ENCODE results near the gene PJA2.

Gene PJA2

DNA sequence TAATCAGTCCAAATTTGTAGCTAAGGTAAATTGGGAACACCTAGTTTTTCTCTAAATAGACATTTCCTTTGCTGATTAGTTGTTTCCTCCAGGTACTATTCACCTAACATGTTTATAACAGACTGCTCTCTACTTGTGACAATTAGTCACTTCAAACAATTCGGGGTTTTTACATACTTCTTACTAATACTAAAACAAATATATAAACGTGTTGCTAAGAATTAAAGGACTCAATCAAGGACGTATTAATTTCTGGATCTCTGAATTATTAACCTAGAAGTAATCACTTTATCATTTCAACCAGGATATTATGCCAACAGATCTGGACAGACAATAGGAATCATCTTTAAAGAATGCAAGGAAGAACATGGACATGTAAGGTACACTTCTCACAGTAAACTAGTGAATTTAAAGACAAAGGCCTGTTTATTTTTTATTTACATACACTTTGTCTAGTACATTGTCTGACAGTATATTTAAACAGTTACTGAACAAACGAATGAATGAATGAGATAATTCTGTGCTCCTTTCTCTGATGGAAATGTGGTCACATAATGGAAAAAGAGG lies 22.3 kb downstream of the PJA2 start:
- H4K20me1 ChIP-seq (ENCODE audit: insufficient read depth, low read length) = peaks cover 9% of the 10 kb centered on the region
- DNase-seq (no peak), ATAC-seq (ENCODE audit: insufficient read depth, low read depth) (no peak)
- TF ChIP-seq EZH2 (IDR thresholded peaks at IDR 0.05; ENCODE audit: borderline replicate concordance, low read depth, low read length, severe bottlenecking) = no peak
- TF ChIP-seq, protein P1, sequence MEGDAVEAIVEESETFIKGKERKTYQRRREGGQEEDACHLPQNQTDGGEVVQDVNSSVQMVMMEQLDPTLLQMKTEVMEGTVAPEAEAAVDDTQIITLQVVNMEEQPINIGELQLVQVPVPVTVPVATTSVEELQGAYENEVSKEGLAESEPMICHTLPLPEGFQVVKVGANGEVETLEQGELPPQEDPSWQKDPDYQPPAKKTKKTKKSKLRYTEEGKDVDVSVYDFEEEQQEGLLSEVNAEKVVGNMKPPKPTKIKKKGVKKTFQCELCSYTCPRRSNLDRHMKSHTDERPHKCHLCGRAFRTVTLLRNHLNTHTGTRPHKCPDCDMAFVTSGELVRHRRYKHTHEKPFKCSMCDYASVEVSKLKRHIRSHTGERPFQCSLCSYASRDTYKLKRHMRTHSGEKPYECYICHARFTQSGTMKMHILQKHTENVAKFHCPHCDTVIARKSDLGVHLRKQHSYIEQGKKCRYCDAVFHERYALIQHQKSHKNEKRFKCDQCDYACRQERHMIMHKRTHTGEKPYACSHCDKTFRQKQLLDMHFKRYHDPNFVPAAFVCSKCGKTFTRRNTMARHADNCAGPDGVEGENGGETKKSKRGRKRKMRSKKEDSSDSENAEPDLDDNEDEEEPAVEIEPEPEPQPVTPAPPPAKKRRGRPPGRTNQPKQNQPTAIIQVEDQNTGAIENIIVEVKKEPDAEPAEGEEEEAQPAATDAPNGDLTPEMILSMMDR (IDR thresholded peaks at IDR 0.05; ENCODE audit: borderline replicate concordance, extremely low read depth, low read length, poor library complexity, severe bottlenecking) = no peak
- no peak overlapping the region for H3K9ac ChIP-seq (ENCODE audit: low read depth, low read length)
- H2AFZ ChIP-seq (ENCODE audit: low read depth, low read length) = no peak overlapping the region
- no peak overlapping the region for H3K4me3 ChIP-seq (ENCODE audit: low read depth in 1 of 2, low read length in 2 of 2)
- H3K79me2 ChIP-seq (ENCODE audit: insufficient read depth, low read length) = peaks cover 96% of the 10 kb centered on the region
- H3K4me2 ChIP-seq (ENCODE audit: insufficient read depth, low read length) = no peak overlapping the region
- H3K4me1 ChIP-seq (ENCODE audit: insufficient read depth, low read length) = no peaks in the 10 kb centered on the region
- H3K27ac ChIP-seq (ENCODE audit: low read length) = no peak overlapping the region
- peaks cover 6% of the 10 kb centered on the region for H3K9me3 ChIP-seq (ENCODE audit: insufficient read depth, low read length, severe bottlenecking)
- H3K27me3 ChIP-seq (ENCODE audit: insufficient read depth, low read length, poor library complexity) = no peaks in the 10 kb centered on the region
- peaks cover 18% of the 10 kb centered on the region for H3K36me3 ChIP-seq (ENCODE audit: insufficient read depth, low read length)

DNA sequence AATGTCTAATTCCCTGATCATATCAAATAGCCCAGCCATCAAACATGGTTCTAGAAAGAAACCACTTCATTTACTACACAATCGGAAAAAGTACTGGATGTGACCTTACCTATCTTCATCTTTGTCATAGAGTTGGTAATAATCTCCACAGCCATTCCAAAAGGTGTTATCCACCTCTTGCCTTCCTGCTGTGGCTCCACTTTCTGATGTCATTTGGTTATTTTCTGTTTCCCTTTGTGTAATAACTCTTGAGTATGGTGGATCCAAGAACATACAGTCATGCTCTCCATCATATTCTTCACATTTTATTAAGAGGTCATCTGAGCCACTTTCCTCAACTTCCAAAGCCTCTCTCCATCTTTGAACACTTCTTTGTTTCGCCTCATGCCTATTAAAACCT lies 31.7 kb downstream of the PJA2 start:
- ATAC-seq (ENCODE audit: insufficient read depth, low read depth) = no peak
- Histone ChIP-seq H3K36me3 (ENCODE audit: insufficient read depth, low read length) (peaks cover 68% of the 10 kb centered on the region), H2AFZ (ENCODE audit: low read depth, low read length) (no peak overlapping the region), H3K4me3 (ENCODE audit: low read depth in 1 of 2, low read length in 2 of 2) (no peak overlapping the region), H4K20me1 (ENCODE audit: insufficient read depth, low read length) (no peaks in the 10 kb centered on the region), H3K27me3 (ENCODE audit: insufficient read depth, low read length, poor library complexity) (no peaks in the 10 kb centered on the region), H3K9ac (ENCODE audit: low read depth, low read length) (no peak overlapping the region), H3K9me3 (ENCODE audit: insufficient read depth, low read length, severe bottlenecking) (no peaks in the 10 kb centered on the region), H3K4me2 (ENCODE audit: insufficient read depth, low read length) (no peak overlapping the region), H3K79me2 (ENCODE audit: insufficient read depth, low read length) (peaks cover 29% of the 10 kb centered on the region), H3K27ac (ENCODE audit: low read length) (no peak overlapping the region), H3K4me1 (ENCODE audit: insufficient read depth, low read length) (no peaks in the 10 kb centered on the region)
- DNase-seq = no peak
- TF ChIP-seq, protein P1 (IDR thresholded peaks at IDR 0.05; ENCODE audit: borderline replicate concordance, extremely low read depth, low read length, poor library complexity, severe bottlenecking) = no peak
- TF ChIP-seq EZH2 (IDR thresholded peaks at IDR 0.05; ENCODE audit: borderline replicate concordance, low read depth, low read length, severe bottlenecking) = no peak

DNA sequence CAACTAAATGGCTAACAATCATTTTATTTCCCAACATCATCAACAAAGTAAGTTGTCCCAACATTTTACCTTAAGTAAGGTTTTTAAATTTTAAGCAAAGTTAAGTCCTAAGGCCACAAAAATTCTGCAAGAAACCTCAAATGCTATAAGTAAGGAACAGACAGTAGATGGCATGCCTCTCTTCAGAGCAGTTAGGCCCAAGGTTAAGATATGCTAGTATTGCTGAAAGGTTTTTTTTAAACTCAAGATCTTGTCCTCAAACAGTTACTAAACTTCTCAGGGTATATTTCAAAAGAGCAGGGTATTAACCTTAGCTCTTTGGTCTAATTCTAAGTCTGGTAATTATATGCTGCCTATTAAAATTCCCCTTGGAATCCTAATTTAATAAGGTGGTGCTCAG lies 35.1 kb downstream of the PJA2 start:
- TF ChIP-seq, protein P1 (IDR thresholded peaks at IDR 0.05; ENCODE audit: borderline replicate concordance, extremely low read depth, low read length, poor library complexity, severe bottlenecking) = peak; percentile 4
- no peak for TF ChIP-seq EZH2 (IDR thresholded peaks at IDR 0.05; ENCODE audit: borderline replicate concordance, low read depth, low read length, severe bottlenecking)
- Histone ChIP-seq H3K4me3 (ENCODE audit: low read depth in 1 of 2, low read length in 2 of 2) (no peak overlapping the region), H3K9ac (ENCODE audit: low read depth, low read length) (no peak overlapping the region), H3K79me2 (ENCODE audit: insufficient read depth, low read length) (peaks cover 36% of the 10 kb centered on the region), H3K4me1 (ENCODE audit: insufficient read depth, low read length) (no peaks in the 10 kb centered on the region), H3K36me3 (ENCODE audit: insufficient read depth, low read length) (peaks cover 53% of the 10 kb centered on the region), H3K27ac (ENCODE audit: low read length) (no peak overlapping the region), H4K20me1 (ENCODE audit: insufficient read depth, low read length) (no peaks in the 10 kb centered on the region), H3K4me2 (ENCODE audit: insufficient read depth, low read length) (no peak overlapping the region), H3K9me3 (ENCODE audit: insufficient read depth, low read length, severe bottlenecking) (no peaks in the 10 kb centered on the region), H2AFZ (ENCODE audit: low read depth, low read length) (no peak overlapping the region), H3K27me3 (ENCODE audit: insufficient read depth, low read length, poor library complexity) (no peaks in the 10 kb centered on the region)
- DNase-seq (no peak), ATAC-seq (ENCODE audit: insufficient read depth, low read depth) (no peak)
